ENCODE measurements around the gene TMIE.

The TMIE gene

GRCh38 chr3:46713050-46713897 is 12.1 kb downstream of the TMIE start:
- intact Hi-C loops (cut with micrococcal nuclease) = no loop called here
- H3K4me3 Mint-ChIP-seq = no peak overlapping the region
- no peak overlapping the region for H3K27ac Mint-ChIP-seq

GRCh38 chr3:46713898-46714552 is 12.8 kb downstream of the TMIE start:
- Mint-ChIP-seq H3K27ac (no peak overlapping the region), H3K4me3 (no peak overlapping the region), H3K4me1 (ENCODE audit: low read depth) (peaks cover 9% of the 10 kb centered on the region), H3K27me3 (peaks cover 26% of the 10 kb centered on the region), H3K9me3 (no peaks in the 10 kb centered on the region), H3K36me3 (ENCODE audit: low read depth) (no peaks in the 10 kb centered on the region)
- intact Hi-C loops (cut with micrococcal nuclease) = no loop called here

More at GRCh38 chr3:46713050-46713897, 12.1 kb downstream of the TMIE start:
- Mint-ChIP-seq H3K27me3 (peaks cover 24% of the 10 kb centered on the region), H3K9me3 (no peaks in the 10 kb centered on the region), H3K36me3 (ENCODE audit: low read depth) (no peaks in the 10 kb centered on the region), H3K4me1 (ENCODE audit: low read depth) (peaks cover 9% of the 10 kb centered on the region)

- no peaks in the 10 kb centered on the region for H3K36me3 Mint-ChIP-seq (ENCODE audit: low read depth)
- no peak overlapping the region for H3K27ac Mint-ChIP-seq
- no peaks in the 10 kb centered on the region for H3K9me3 Mint-ChIP-seq
- H3K27me3 Mint-ChIP-seq = peaks cover 30% of the 10 kb centered on the region
- peaks cover 9% of the 10 kb centered on the region for H3K4me1 Mint-ChIP-seq (ENCODE audit: low read depth)
- intact Hi-C loops (cut with micrococcal nuclease) = no loop called here
- H3K4me3 Mint-ChIP-seq = no peak overlapping the region
Observed at GRCh38 chr3:46714728-46715506, 13.7 kb downstream of the TMIE start.

- Mint-ChIP-seq H3K36me3 (ENCODE audit: low read depth) (no peaks in the 10 kb centered on the region), H3K27ac (no peak overlapping the region), H3K27me3 (peaks cover 30% of the 10 kb centered on the region), H3K4me1 (ENCODE audit: low read depth) (peaks cover 9% of the 10 kb centered on the region), H3K4me3 (no peak overlapping the region), H3K9me3 (no peaks in the 10 kb centered on the region)
- intact Hi-C loops (cut with micrococcal nuclease) = no loop called here
Observed at GRCh38 chr3:46715507-46716175, 14.4 kb downstream of the TMIE start.

- Mint-ChIP-seq H3K27ac (no peak overlapping the region), H3K27me3 (peaks cover 32% of the 10 kb centered on the region), H3K9me3 (no peaks in the 10 kb centered on the region), H3K4me3 (no peak overlapping the region), H3K36me3 (ENCODE audit: low read depth) (no peaks in the 10 kb centered on the region), H3K4me1 (ENCODE audit: low read depth) (peaks cover 9% of the 10 kb centered on the region)
- intact Hi-C loops (cut with micrococcal nuclease) = no loop called here
Observed at GRCh38 chr3:46716461-46717441, 15.6 kb downstream of the TMIE start.

- Mint-ChIP-seq H3K36me3 (ENCODE audit: low read depth) (no peaks in the 10 kb centered on the region), H3K9me3 (no peaks in the 10 kb centered on the region), H3K4me1 (ENCODE audit: low read depth) (peaks cover 9% of the 10 kb centered on the region), H3K4me3 (no peak within 1 kb of the TSS), H3K27ac (no peak within 1 kb of the TSS), H3K27me3 (peaks cover 32% of the 10 kb centered on the region)
- intact Hi-C loops (cut with micrococcal nuclease) = no loop called here
Observed at GRCh38 chr3:46717447-46718231, 16.4 kb downstream of the TMIE start, which contains the start of gene PRSS50. TSS of gene PRSS50 (minus strand) at chr3:46717869. CDS start at chr3:46717824, 45 bp downstream.

GRCh38 chr3:46719044-46719565 is 17.9 kb downstream of the TMIE start:
- intact Hi-C loops (cut with micrococcal nuclease) = no loop called here
- Mint-ChIP-seq H3K36me3 (ENCODE audit: low read depth) (no peaks in the 10 kb centered on the region), H3K4me3 (no peak overlapping the region), H3K9me3 (no peaks in the 10 kb centered on the region), H3K27me3 (peaks cover 30% of the 10 kb centered on the region), H3K4me1 (ENCODE audit: low read depth) (peaks cover 9% of the 10 kb centered on the region), H3K27ac (no peak overlapping the region)

- Mint-ChIP-seq H3K4me1 (ENCODE audit: low read depth) (peaks cover 9% of the 10 kb centered on the region), H3K4me3 (no peak overlapping the region), H3K9me3 (no peaks in the 10 kb centered on the region)
Observed at GRCh38 chr3:46719735-46720271, 18.6 kb downstream of the TMIE start.

GRCh38 chr3:46721009-46721408 is 19.8 kb downstream of the TMIE start:
- Mint-ChIP-seq H3K27me3 (peaks cover 23% of the 10 kb centered on the region), H3K9me3 (no peaks in the 10 kb centered on the region), H3K36me3 (ENCODE audit: low read depth) (no peaks in the 10 kb centered on the region), H3K4me3 (no peak overlapping the region), H3K4me1 (ENCODE audit: low read depth) (peaks cover 7% of the 10 kb centered on the region), H3K27ac (no peak overlapping the region)
- intact Hi-C loops (cut with micrococcal nuclease) = no loop called here

More at GRCh38 chr3:46719735-46720271, 18.6 kb downstream of the TMIE start:
- Mint-ChIP-seq H3K36me3 (ENCODE audit: low read depth) (no peaks in the 10 kb centered on the region), H3K27ac (no peak overlapping the region), H3K27me3 (peaks cover 29% of the 10 kb centered on the region)
- intact Hi-C loops (cut with micrococcal nuclease) = no loop called here

- intact Hi-C loops (cut with micrococcal nuclease) = no loop called here
- no peaks in the 10 kb centered on the region for H3K36me3 Mint-ChIP-seq (ENCODE audit: low read depth)
- peaks cover 5% of the 10 kb centered on the region for H3K4me1 Mint-ChIP-seq (ENCODE audit: low read depth)
- no peaks in the 10 kb centered on the region for H3K9me3 Mint-ChIP-seq
- peaks cover 25% of the 10 kb centered on the region for H3K27me3 Mint-ChIP-seq
- H3K27ac Mint-ChIP-seq = no peak overlapping the region
- no peak overlapping the region for H3K4me3 Mint-ChIP-seq
Observed at GRCh38 chr3:46722443-46722842, 21.3 kb downstream of the TMIE start.

- no peaks in the 10 kb centered on the region for H3K4me1 Mint-ChIP-seq (ENCODE audit: low read depth)
- H3K36me3 Mint-ChIP-seq (ENCODE audit: low read depth) = no peaks in the 10 kb centered on the region
- no peak overlapping the region for H3K4me3 Mint-ChIP-seq
- intact Hi-C loops (cut with micrococcal nuclease) = no loop called here
- H3K9me3 Mint-ChIP-seq = no peaks in the 10 kb centered on the region
- H3K27me3 Mint-ChIP-seq = peaks cover 24% of the 10 kb centered on the region
- no peak overlapping the region for H3K27ac Mint-ChIP-seq
Observed at GRCh38 chr3:46724424-46724823, 23.2 kb downstream of the TMIE start.
